ENCODE results near the gene OR4K1. TPM values are rescaled to one million over a fixed set of nuclear protein-coding genes. Genes with fewer than 3 reads are reported as not detected.

The OR4K1 gene
- total RNA-seq, 2 experiments from 2014 or later = not detected

Other genes starting within 250 kb of the OR4K1 start
- not detected for gene OR11H2, start 217.0 kb upstream of the OR4K1 start, total RNA-seq
- gene OR4Q3, start 187.3 kb upstream of the OR4K1 start, total RNA-seq = not detected
- gene OR4M1, start 157.4 kb upstream of the OR4K1 start, total RNA-seq = not detected
- gene OR4N2, start 127.1 kb upstream of the OR4K1 start, total RNA-seq = not detected
- not detected for gene OR4K2, start 55.8 kb upstream of the OR4K1 start, total RNA-seq
- not detected for gene OR4K5, start 10.3 kb upstream of the OR4K1 start, total RNA-seq
- gene OR4K15, start 44.7 kb downstream of the OR4K1 start, total RNA-seq = not detected
- not detected for gene OR4Q2, start 71.2 kb downstream of the OR4K1 start, total RNA-seq
- not detected for gene OR4K14, start 88.4 kb downstream of the OR4K1 start, total RNA-seq
- not detected for gene OR4K13, start 105.1 kb downstream of the OR4K1 start, total RNA-seq
- not detected for gene OR4L1, start 129.1 kb downstream of the OR4K1 start, total RNA-seq
- gene OR4K17, start 179.8 kb downstream of the OR4K1 start, total RNA-seq = not detected
- gene OR4N5, start 207.9 kb downstream of the OR4K1 start, total RNA-seq = not detected

Data from activated CD8-positive, alpha-beta T cell treated with anti-CD3 and anti-CD28 coated beads for 36 hours (primary cell).